Measurements from ENCODE around the gene DNAH5.

DNAH5 gene

GRCh38 chr5:13919087-13919486 lies 25.4 kb downstream of the DNAH5 start:
- H3K9me3 ChIP-seq (ENCODE audit: control insufficient read depth, low read length), result no peaks in the 10 kb centered on the region
- H3K4me1 ChIP-seq (ENCODE audit: control insufficient read depth, insufficient read depth, low read length), result no peaks in the 10 kb centered on the region
- no peak overlapping the region for H3K27ac ChIP-seq (ENCODE audit: insufficient read depth, low read depth, low read length, poor library complexity, severe bottlenecking)
- WGBS, 2 experiments, result 94 to 96% methylated on average over 15 of the region's 15 CpGs
- H3K36me3 ChIP-seq (ENCODE audit: control insufficient read depth, insufficient read depth, low read length), result no peaks in the 10 kb centered on the region
- no peak overlapping the region for H3K4me3 ChIP-seq (ENCODE audit: insufficient read depth, low read depth, low read length)
- H3K27me3 ChIP-seq (ENCODE audit: control insufficient read depth, insufficient read depth, low read length, poor library complexity, severe bottlenecking), result no peaks in the 10 kb centered on the region

- no peaks in the 10 kb centered on the region for H3K4me1 ChIP-seq (ENCODE audit: control insufficient read depth, insufficient read depth, low read length)
- H3K9me3 ChIP-seq (ENCODE audit: control insufficient read depth, low read length), result no peaks in the 10 kb centered on the region
- H3K36me3 ChIP-seq (ENCODE audit: control insufficient read depth, insufficient read depth, low read length), result no peaks in the 10 kb centered on the region
- H3K27ac ChIP-seq (ENCODE audit: insufficient read depth, low read depth, low read length, poor library complexity, severe bottlenecking), result no peak overlapping the region
- H3K4me3 ChIP-seq (ENCODE audit: insufficient read depth, low read depth, low read length), result no peak overlapping the region
- WGBS, 2 experiments, result 90 to 100% methylated on average over 3 to 5 of the region's 5 CpGs
- H3K27me3 ChIP-seq (ENCODE audit: control insufficient read depth, insufficient read depth, low read length, poor library complexity, severe bottlenecking), result no peaks in the 10 kb centered on the region
Observed at GRCh38 chr5:13917061-13917460, 27.4 kb downstream of the DNAH5 start.

- H3K27ac ChIP-seq (ENCODE audit: insufficient read depth, low read depth, low read length, poor library complexity, severe bottlenecking), result no peak overlapping the region
- H3K36me3 ChIP-seq (ENCODE audit: control insufficient read depth, insufficient read depth, low read length), result no peaks in the 10 kb centered on the region
- no peaks in the 10 kb centered on the region for H3K4me1 ChIP-seq (ENCODE audit: control insufficient read depth, insufficient read depth, low read length)
- no peaks in the 10 kb centered on the region for H3K9me3 ChIP-seq (ENCODE audit: control insufficient read depth, low read length)
- 93 to 95% methylated on average over 3 of the region's 3 CpGs for WGBS, 2 experiments
- no peak overlapping the region for H3K4me3 ChIP-seq (ENCODE audit: insufficient read depth, low read depth, low read length)
- H3K27me3 ChIP-seq (ENCODE audit: control insufficient read depth, insufficient read depth, low read length, poor library complexity, severe bottlenecking), result no peaks in the 10 kb centered on the region
Observed at GRCh38 chr5:13913962-13914361, 30.5 kb downstream of the DNAH5 start.

GRCh38 chr5:13910637-13911288 lies 33.7 kb downstream of the DNAH5 start:
- H3K27ac ChIP-seq (ENCODE audit: insufficient read depth, low read depth, low read length, poor library complexity, severe bottlenecking), result no peak overlapping the region
- H3K36me3 ChIP-seq (ENCODE audit: control insufficient read depth, insufficient read depth, low read length), result no peaks in the 10 kb centered on the region
- no peak overlapping the region for H3K4me3 ChIP-seq (ENCODE audit: insufficient read depth, low read depth, low read length)
- no peaks in the 10 kb centered on the region for H3K4me1 ChIP-seq (ENCODE audit: control insufficient read depth, insufficient read depth, low read length)
- WGBS, 2 experiments, result 92 to 93% methylated on average over 13 of the region's 13 CpGs
- H3K9me3 ChIP-seq (ENCODE audit: control insufficient read depth, low read length), result no peaks in the 10 kb centered on the region
- no peaks in the 10 kb centered on the region for H3K27me3 ChIP-seq (ENCODE audit: control insufficient read depth, insufficient read depth, low read length, poor library complexity, severe bottlenecking)

GRCh38 chr5:13910201-13910600 lies 34.3 kb downstream of the DNAH5 start:
- no peak overlapping the region for H3K27ac ChIP-seq (ENCODE audit: insufficient read depth, low read depth, low read length, poor library complexity, severe bottlenecking)
- no peak overlapping the region for H3K4me3 ChIP-seq (ENCODE audit: insufficient read depth, low read depth, low read length)
- H3K4me1 ChIP-seq (ENCODE audit: control insufficient read depth, insufficient read depth, low read length), result no peaks in the 10 kb centered on the region
- H3K27me3 ChIP-seq (ENCODE audit: control insufficient read depth, insufficient read depth, low read length, poor library complexity, severe bottlenecking), result no peaks in the 10 kb centered on the region
- no peaks in the 10 kb centered on the region for H3K9me3 ChIP-seq (ENCODE audit: control insufficient read depth, low read length)
- no peaks in the 10 kb centered on the region for H3K36me3 ChIP-seq (ENCODE audit: control insufficient read depth, insufficient read depth, low read length)
- WGBS, 2 experiments, result 90 to 96% methylated on average over 2 of the region's 2 CpGs

GRCh38 chr5:13909271-13909670 lies 35.2 kb downstream of the DNAH5 start:
- Histone ChIP-seq H3K36me3 (ENCODE audit: control insufficient read depth, insufficient read depth, low read length) (no peaks in the 10 kb centered on the region), H3K27me3 (ENCODE audit: control insufficient read depth, insufficient read depth, low read length, poor library complexity, severe bottlenecking) (no peaks in the 10 kb centered on the region), H3K4me3 (ENCODE audit: insufficient read depth, low read depth, low read length) (no peak overlapping the region), H3K9me3 (ENCODE audit: control insufficient read depth, low read length) (no peaks in the 10 kb centered on the region), H3K4me1 (ENCODE audit: control insufficient read depth, insufficient read depth, low read length) (no peaks in the 10 kb centered on the region), H3K27ac (ENCODE audit: insufficient read depth, low read depth, low read length, poor library complexity, severe bottlenecking) (no peak overlapping the region)
- WGBS, 2 experiments, result 88 to 92% methylated on average over 1 of the region's 1 CpG

GRCh38 chr5:13898569-13898968 lies 45.9 kb downstream of the DNAH5 start:
- Histone ChIP-seq H3K4me3 (ENCODE audit: insufficient read depth, low read depth, low read length) (no peak overlapping the region), H3K27me3 (ENCODE audit: control insufficient read depth, insufficient read depth, low read length, poor library complexity, severe bottlenecking) (no peaks in the 10 kb centered on the region), H3K36me3 (ENCODE audit: control insufficient read depth, insufficient read depth, low read length) (no peaks in the 10 kb centered on the region), H3K27ac (ENCODE audit: insufficient read depth, low read depth, low read length, poor library complexity, severe bottlenecking) (no peak overlapping the region), H3K9me3 (ENCODE audit: control insufficient read depth, low read length) (no peaks in the 10 kb centered on the region), H3K4me1 (ENCODE audit: control insufficient read depth, insufficient read depth, low read length) (no peaks in the 10 kb centered on the region)
- WGBS, 2 experiments, result 92 to 97% methylated on average over 5 to 6 of the region's 6 CpGs

DNA sequence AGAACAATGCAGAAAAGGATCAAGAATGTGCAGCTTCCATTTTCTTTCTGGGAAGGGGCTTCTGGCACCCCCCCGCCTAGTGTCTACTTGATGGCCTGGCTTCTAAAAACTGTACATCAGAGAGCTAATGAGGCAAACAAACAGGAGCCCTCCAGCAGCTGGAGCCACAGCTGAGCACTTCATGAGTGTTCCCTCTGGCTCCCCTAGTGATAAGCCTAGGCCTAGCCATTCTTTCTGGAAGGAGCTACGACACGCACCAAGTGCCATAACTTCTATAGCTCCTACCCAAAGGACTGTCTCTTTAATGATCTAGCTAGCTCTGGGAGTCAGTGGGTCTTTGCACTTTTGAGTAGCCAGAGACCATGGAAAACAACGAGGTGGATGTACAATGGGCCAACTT lies 66.1 kb downstream of the DNAH5 start:
- 88 to 90% methylated on average over 4 of the region's 4 CpGs for WGBS, 2 experiments
- Histone ChIP-seq H3K36me3 (ENCODE audit: control insufficient read depth, insufficient read depth, low read length) (no peaks in the 10 kb centered on the region), H3K9me3 (ENCODE audit: control insufficient read depth, low read length) (no peaks in the 10 kb centered on the region), H3K27me3 (ENCODE audit: control insufficient read depth, insufficient read depth, low read length, poor library complexity, severe bottlenecking) (no peaks in the 10 kb centered on the region), H3K4me3 (ENCODE audit: insufficient read depth, low read depth, low read length) (no peak overlapping the region), H3K4me1 (ENCODE audit: control insufficient read depth, insufficient read depth, low read length) (no peaks in the 10 kb centered on the region), H3K27ac (ENCODE audit: insufficient read depth, low read depth, low read length, poor library complexity, severe bottlenecking) (no peak overlapping the region)

- 60 to 74% methylated on average over 3 to 5 of the region's 5 CpGs for WGBS, 2 experiments
- no peaks in the 10 kb centered on the region for H3K27me3 ChIP-seq (ENCODE audit: control insufficient read depth, insufficient read depth, low read length, poor library complexity, severe bottlenecking)
- H3K4me3 ChIP-seq (ENCODE audit: insufficient read depth, low read depth, low read length), result no peak overlapping the region
- no peaks in the 10 kb centered on the region for H3K36me3 ChIP-seq (ENCODE audit: control insufficient read depth, insufficient read depth, low read length)
- H3K27ac ChIP-seq (ENCODE audit: insufficient read depth, low read depth, low read length, poor library complexity, severe bottlenecking), result no peak overlapping the region
- no peaks in the 10 kb centered on the region for H3K4me1 ChIP-seq (ENCODE audit: control insufficient read depth, insufficient read depth, low read length)
- H3K9me3 ChIP-seq (ENCODE audit: control insufficient read depth, low read length), result no peaks in the 10 kb centered on the region
Observed at GRCh38 chr5:13866792-13867191, 77.7 kb downstream of the DNAH5 start.

DNA sequence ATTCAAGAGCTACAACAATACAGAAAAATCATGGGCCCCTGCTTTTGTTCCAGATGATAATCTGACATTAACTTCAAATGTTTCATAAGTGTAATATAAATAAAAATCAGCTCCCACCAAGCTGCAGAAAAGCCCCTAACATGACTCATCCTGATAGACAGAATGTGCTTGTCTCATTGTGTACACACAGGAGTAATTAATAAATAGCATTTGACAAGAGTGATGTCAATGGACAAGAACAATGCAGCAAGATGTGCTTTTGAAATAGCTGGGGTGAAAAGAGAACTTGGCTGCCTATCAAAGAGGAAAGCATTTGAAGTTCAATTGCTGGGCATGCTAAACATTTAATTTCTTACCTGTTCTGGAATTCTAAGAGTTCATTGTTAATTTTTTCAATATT lies 79.2 kb downstream of the DNAH5 start:
- no peaks in the 10 kb centered on the region for H3K27me3 ChIP-seq (ENCODE audit: control insufficient read depth, insufficient read depth, low read length, poor library complexity, severe bottlenecking)
- H3K27ac ChIP-seq (ENCODE audit: insufficient read depth, low read depth, low read length, poor library complexity, severe bottlenecking), result no peak overlapping the region
- no peaks in the 10 kb centered on the region for H3K9me3 ChIP-seq (ENCODE audit: control insufficient read depth, low read length)
- H3K4me1 ChIP-seq (ENCODE audit: control insufficient read depth, insufficient read depth, low read length), result no peaks in the 10 kb centered on the region
- no peak overlapping the region for H3K4me3 ChIP-seq (ENCODE audit: insufficient read depth, low read depth, low read length)
- no peaks in the 10 kb centered on the region for H3K36me3 ChIP-seq (ENCODE audit: control insufficient read depth, insufficient read depth, low read length)

DNA sequence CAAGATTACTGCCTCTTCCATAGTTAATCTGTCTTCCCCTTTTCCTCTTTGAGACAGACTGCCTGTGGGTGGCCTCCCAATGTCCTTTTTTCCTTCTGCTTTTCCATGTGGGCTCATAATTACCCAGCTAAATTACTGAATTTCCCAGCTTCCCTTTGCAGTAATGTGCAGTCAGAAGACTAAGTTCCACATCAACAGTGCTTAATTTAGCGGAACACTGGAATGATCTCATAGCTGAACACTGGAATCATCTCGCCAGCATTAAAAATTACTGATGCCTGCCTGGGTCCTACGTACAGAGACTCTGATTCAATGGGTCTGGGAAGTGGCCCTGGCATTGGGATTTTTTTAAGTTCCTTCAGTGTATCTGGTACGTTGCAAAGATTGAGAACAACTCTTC lies 84.3 kb downstream of the DNAH5 start:
- H3K27ac ChIP-seq (ENCODE audit: insufficient read depth, low read depth, low read length, poor library complexity, severe bottlenecking), result no peak overlapping the region
- H3K9me3 ChIP-seq (ENCODE audit: control insufficient read depth, low read length), result no peaks in the 10 kb centered on the region
- H3K4me1 ChIP-seq (ENCODE audit: control insufficient read depth, insufficient read depth, low read length), result no peaks in the 10 kb centered on the region
- no peak overlapping the region for H3K4me3 ChIP-seq (ENCODE audit: insufficient read depth, low read depth, low read length)
- WGBS, 2 experiments, result 90 to 94% methylated on average over 4 of the region's 4 CpGs
- H3K36me3 ChIP-seq (ENCODE audit: control insufficient read depth, insufficient read depth, low read length), result no peaks in the 10 kb centered on the region
- no peaks in the 10 kb centered on the region for H3K27me3 ChIP-seq (ENCODE audit: control insufficient read depth, insufficient read depth, low read length, poor library complexity, severe bottlenecking)

Data from ectodermal cell (in vitro differentiated cells).